MM.1S (cell line): ENCODE data around the gene FOXN4.

ENCODE experiments used
- DNase-seq: peaks from one replicate; pipeline ENCODE4 v3.0.0-alpha.2; 2015
- H2AFZ ChIP-seq: fragments of 300-600 bp; sonication (generic); 2 replicates; pipeline ENCODE4 v1.6.0; 2016; ENCODE audit warnings: antibody characterized with exemption, low read length
- H3F3A ChIP-seq: fragments of 300-600 bp; sonication (generic); 2 replicates; pipeline ENCODE4 v1.6.1; 2016; ENCODE audit warnings: mild to moderate bottlenecking, antibody characterized with exemption, low read length, moderate library complexity, mixed read lengths; ENCODE audit not compliant: insufficient read depth
- H3K27ac ChIP-seq: fragments of 300-600 bp; sonication (generic); 2 replicates; pipeline ENCODE4 v1.5.1; 2016; ENCODE audit warnings: mild to moderate bottlenecking, low read length
- H3K27me3 ChIP-seq: fragments of 300-600 bp; sonication (generic); replicated peaks from 2 replicates; pipeline ENCODE4 v1.6.0; 2016; ENCODE audit warnings: low read length; ENCODE audit not compliant: insufficient read depth
- H3K36me3 ChIP-seq: fragments of 300-600 bp; sonication (generic); replicated peaks from 2 replicates; pipeline ENCODE4 v1.6.1; 2016; ENCODE audit warnings: mild to moderate bottlenecking, low read length, mixed read lengths; ENCODE audit not compliant: insufficient read depth
- H3K4me1 ChIP-seq: fragments of 300-600 bp; sonication (generic); 2 replicates; pipeline ENCODE4 v1.6.1; 2016; ENCODE audit warnings: low read length, mixed read lengths
- H3K4me2 ChIP-seq: fragments of 300-600 bp; sonication (generic); 2 replicates; pipeline ENCODE4 v1.6.0; 2016; ENCODE audit warnings: low read depth, low read length
- H3K4me3 ChIP-seq: fragments of 300-600 bp; sonication (generic); 2 replicates; pipeline ENCODE4 v1.5.1; 2016; ENCODE audit warnings: low read length, mixed read lengths
- H3K79me2 ChIP-seq: fragments of 300-600 bp; sonication (generic); 2 replicates; pipeline ENCODE4 v1.6.1; 2016; ENCODE audit warnings: mixed run types, low read length, mixed read lengths
- H3K9ac ChIP-seq: fragments of 300-600 bp; sonication (generic); 2 replicates; pipeline ENCODE4 v1.6.1; 2016; ENCODE audit warnings: low read length, mixed read lengths
- H3K9me2 ChIP-seq: fragments of 300-600 bp; sonication (generic); replicated peaks from 2 replicates; pipeline ENCODE4 v1.6.1; 2016; ENCODE audit warnings: mild to moderate bottlenecking, low read length, mixed read lengths; ENCODE audit not compliant: insufficient read depth
- H3K9me3 ChIP-seq: fragments of 300-600 bp; sonication (generic); replicated peaks from 2 replicates; pipeline ENCODE4 v1.6.1; 2016; ENCODE audit warnings: mild to moderate bottlenecking, low read length, mixed read lengths; ENCODE audit not compliant: insufficient read depth
- H4K20me1 ChIP-seq: fragments of 300-600 bp; sonication (generic); 2 replicates; pipeline ENCODE4 v1.6.1; 2016; ENCODE audit warnings: mild to moderate bottlenecking, low read length, moderate library complexity, mixed read lengths; ENCODE audit not compliant: insufficient read depth
- EZH2 ChIP-seq: fragments of 300-600 bp; sonication (generic); optimal IDR thresholded peaks from 2 replicates; pipeline ENCODE3; 2017; ENCODE audit warnings: low read depth, mild to moderate bottlenecking, antibody characterized with exemption, low read length, mixed read lengths
- EZH2phosphoT487 ChIP-seq: fragments of 300-600 bp; sonication (generic); IDR thresholded peaks from 2 replicates; pipeline ENCODE4 v1.6.1; 2018; ENCODE audit warnings: antibody characterized with exemption, low read length
- TF ChIP-seq, protein P1 (sequence below): fragments of 300-600 bp; sonication (generic); IDR thresholded peaks from 2 replicates; pipeline ENCODE4 v1.5.1; 2016; ENCODE audit warnings: antibody characterized with exemption, low read length, mixed read lengths

Gene FOXN4

DNA sequence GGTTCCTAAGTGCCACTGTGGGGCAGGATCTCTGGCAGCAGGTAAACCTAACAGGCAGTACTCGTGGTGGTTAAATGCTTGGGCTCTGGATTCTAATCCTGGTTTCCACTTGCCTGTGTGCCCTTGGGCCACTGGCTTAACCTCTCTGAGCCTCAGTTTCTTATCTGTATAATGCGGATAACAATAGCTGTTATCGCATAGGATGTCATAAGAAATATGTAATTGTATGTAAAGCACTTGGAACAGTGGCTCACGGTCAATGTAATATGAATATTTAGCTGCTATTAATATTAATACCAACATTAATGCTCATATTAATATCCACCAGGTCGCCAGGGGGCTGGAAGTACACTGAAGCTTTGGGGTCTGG lies 16.8 kb downstream of the FOXN4 start:
- H3K9me2 ChIP-seq = no peaks in the 10 kb centered on the region
- H3K9me3 ChIP-seq = no peaks in the 10 kb centered on the region
- no peak overlapping the region for H3K4me2 ChIP-seq
- H3K9ac ChIP-seq = no peak overlapping the region
- no peak overlapping the region for H3K27ac ChIP-seq
- TF ChIP-seq EZH2phosphoT487 (no peak), EZH2 (no peak)
- TF ChIP-seq, protein P1, sequence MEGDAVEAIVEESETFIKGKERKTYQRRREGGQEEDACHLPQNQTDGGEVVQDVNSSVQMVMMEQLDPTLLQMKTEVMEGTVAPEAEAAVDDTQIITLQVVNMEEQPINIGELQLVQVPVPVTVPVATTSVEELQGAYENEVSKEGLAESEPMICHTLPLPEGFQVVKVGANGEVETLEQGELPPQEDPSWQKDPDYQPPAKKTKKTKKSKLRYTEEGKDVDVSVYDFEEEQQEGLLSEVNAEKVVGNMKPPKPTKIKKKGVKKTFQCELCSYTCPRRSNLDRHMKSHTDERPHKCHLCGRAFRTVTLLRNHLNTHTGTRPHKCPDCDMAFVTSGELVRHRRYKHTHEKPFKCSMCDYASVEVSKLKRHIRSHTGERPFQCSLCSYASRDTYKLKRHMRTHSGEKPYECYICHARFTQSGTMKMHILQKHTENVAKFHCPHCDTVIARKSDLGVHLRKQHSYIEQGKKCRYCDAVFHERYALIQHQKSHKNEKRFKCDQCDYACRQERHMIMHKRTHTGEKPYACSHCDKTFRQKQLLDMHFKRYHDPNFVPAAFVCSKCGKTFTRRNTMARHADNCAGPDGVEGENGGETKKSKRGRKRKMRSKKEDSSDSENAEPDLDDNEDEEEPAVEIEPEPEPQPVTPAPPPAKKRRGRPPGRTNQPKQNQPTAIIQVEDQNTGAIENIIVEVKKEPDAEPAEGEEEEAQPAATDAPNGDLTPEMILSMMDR = no peak
- H3F3A ChIP-seq = no peaks in the 10 kb centered on the region
- no peaks in the 10 kb centered on the region for H3K79me2 ChIP-seq
- no peaks in the 10 kb centered on the region for H3K36me3 ChIP-seq
- DNase-seq = no peak
- peaks cover 24% of the 10 kb centered on the region for H3K27me3 ChIP-seq
- H3K4me1 ChIP-seq = no peaks in the 10 kb centered on the region
- H3K4me3 ChIP-seq = no peak overlapping the region
- no peaks in the 10 kb centered on the region for H4K20me1 ChIP-seq
- H2AFZ ChIP-seq = no peak overlapping the region

DNA sequence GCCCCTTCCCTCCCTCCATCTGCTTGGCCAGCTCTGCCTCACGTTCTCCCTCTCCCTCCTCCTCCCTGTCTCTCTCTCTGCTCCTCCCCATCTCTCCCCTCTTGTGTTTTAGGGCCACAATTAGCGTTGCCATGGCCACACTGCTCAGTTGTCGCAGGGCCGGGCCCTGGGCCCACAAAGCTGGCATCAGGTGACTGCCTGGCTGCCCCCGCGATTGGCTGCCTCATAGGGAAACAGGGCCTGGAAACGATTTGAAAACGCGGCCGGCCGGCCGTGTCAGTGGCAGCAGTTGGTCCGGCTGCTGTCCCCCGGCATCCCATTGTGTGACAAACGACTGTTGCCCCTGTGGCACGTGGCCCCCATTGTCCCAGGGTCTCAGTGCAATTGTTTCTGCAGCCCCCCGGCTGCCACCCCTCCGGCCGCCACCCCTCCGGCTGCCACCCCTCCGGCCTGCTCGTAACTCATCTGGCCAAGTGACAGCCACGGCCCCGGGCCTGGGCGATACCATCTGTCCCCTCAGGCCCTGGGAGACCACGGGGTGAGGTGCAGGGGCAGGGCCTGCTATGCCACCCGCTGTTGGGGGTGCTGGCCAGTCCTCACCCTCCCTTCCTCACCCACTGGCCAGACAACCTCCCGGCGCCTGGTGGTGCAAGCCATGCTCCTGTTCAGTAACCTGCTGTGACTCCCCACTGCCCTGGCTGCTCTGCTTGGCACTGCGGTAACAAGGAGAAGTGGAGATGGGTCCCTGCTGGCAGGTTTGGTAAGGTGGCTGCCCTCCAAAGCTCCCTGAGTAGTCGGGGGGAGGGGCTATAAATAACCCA lies 17.4 kb downstream of the FOXN4 start:
- H3K9me2 ChIP-seq = no peaks in the 10 kb centered on the region
- H3K9ac ChIP-seq = no peak overlapping the region
- peaks cover 24% of the 10 kb centered on the region for H3K27me3 ChIP-seq
- TF ChIP-seq, protein P1 = no peak
- TF ChIP-seq EZH2phosphoT487 (no peak), EZH2 (no peak)
- no peaks in the 10 kb centered on the region for H3F3A ChIP-seq
- DNase-seq = no peak
- H2AFZ ChIP-seq = no peak overlapping the region
- H3K4me1 ChIP-seq = no peaks in the 10 kb centered on the region
- H3K4me2 ChIP-seq = no peak overlapping the region
- no peak overlapping the region for H3K4me3 ChIP-seq
- H3K9me3 ChIP-seq = no peaks in the 10 kb centered on the region
- no peak overlapping the region for H3K27ac ChIP-seq
- H3K36me3 ChIP-seq = no peaks in the 10 kb centered on the region
- H3K79me2 ChIP-seq = no peaks in the 10 kb centered on the region
- no peaks in the 10 kb centered on the region for H4K20me1 ChIP-seq

DNA sequence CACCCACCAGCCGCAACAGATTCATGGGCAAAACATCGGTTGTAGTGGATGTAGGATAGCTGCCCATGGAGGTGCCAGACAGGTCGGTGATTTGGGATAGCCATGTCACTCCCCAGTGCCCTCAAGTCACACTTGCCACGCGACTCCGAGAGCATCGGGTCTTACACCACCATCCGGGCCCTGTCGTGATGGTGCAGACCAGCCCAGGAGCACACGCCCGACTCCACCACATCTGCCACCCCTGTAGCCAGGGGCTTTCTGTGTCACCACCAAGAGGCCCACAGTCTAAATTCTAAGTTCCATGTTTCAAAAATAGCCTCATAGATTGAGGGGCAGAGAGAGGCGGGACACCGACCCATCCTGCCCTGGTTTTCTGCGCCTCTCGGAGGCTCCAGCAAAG lies 18.0 kb downstream of the FOXN4 start:
- H3K4me2 ChIP-seq = no peak overlapping the region
- DNase-seq = no peak
- no peaks in the 10 kb centered on the region for H3F3A ChIP-seq
- H2AFZ ChIP-seq = no peak overlapping the region
- H3K9me2 ChIP-seq = no peaks in the 10 kb centered on the region
- H3K36me3 ChIP-seq = no peaks in the 10 kb centered on the region
- no peak overlapping the region for H3K27ac ChIP-seq
- no peaks in the 10 kb centered on the region for H3K4me1 ChIP-seq
- TF ChIP-seq EZH2phosphoT487 (no peak), EZH2 (no peak)
- TF ChIP-seq, protein P1 = no peak
- peaks cover 17% of the 10 kb centered on the region for H3K27me3 ChIP-seq
- H4K20me1 ChIP-seq = no peaks in the 10 kb centered on the region
- no peaks in the 10 kb centered on the region for H3K9me3 ChIP-seq
- H3K4me3 ChIP-seq = no peak overlapping the region
- H3K79me2 ChIP-seq = no peaks in the 10 kb centered on the region
- H3K9ac ChIP-seq = no peak overlapping the region
